GM19351 (cell line): ENCODE measurements around the gene KLHDC9.

Experiments
- ATAC-seq: cut with Tn5 transposase; IDR thresholded peaks from one replicate; pipeline ENCODE4 v1.9.1; 2021; ENCODE audit warnings: mild to moderate bottlenecking, moderate library complexity; ENCODE audit not compliant: unreplicated experiment

The KLHDC9 gene

GRCh38 chr1:161074676-161075368 lies 23.3 kb upstream of the KLHDC9 start:
- ATAC-seq = no peak

DNA sequence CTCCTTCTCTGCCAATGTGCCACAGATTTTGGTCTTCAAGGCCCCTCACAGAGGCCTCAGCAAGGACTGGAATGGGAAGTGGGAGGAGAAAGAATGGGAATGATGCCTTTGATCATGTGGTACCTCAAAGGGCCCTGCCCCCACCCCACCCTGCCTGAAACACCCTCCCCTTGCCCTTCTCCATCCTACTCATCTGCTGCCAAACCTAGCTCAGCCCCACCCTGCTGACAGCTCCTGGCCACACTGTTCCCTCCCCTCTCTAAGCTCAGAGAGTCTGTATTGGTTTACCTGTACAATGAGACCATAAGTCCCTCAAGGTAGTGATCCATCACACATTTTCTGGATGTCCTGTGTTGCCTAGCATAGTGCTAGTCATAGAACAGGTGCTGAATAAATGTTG lies 21.8 kb upstream of the KLHDC9 start:
- ATAC-seq = no peak

GRCh38 chr1:161077426-161077825 lies 20.7 kb upstream of the KLHDC9 start:
- ATAC-seq = no peak

DNA sequence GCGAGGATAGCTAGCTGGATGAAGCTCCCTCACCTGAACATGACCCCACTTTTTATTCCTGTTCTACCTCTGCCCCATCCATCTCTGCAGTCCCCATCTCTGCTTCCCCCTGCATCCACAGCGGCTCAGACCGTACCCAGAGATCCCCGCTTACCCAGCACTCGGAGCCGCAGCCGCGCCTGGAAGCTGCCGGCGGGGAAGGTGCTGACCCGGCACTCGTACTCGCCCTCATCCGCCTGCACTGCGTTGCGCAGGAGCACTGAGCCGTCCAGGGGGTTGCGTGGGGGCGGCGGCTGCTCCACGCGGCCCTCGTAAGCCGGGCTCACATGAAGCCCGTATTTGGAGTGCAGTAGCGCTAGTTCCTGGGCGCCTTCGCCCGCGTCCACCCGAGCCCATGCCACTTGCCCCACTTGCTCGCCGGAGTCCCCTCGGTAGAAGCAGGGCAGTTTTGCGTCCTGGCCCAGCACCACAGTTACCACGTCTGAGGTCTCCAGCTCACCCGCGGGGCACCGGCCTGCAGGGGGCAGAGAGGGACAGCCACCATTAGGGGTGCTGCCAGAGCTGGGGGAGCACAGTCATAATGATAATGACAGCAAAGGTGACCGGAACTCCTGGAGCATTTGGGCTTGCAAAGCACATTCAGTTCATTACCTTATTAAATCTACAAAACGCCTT lies 18.6 kb upstream of the KLHDC9 start:
- no peak for ATAC-seq

DNA sequence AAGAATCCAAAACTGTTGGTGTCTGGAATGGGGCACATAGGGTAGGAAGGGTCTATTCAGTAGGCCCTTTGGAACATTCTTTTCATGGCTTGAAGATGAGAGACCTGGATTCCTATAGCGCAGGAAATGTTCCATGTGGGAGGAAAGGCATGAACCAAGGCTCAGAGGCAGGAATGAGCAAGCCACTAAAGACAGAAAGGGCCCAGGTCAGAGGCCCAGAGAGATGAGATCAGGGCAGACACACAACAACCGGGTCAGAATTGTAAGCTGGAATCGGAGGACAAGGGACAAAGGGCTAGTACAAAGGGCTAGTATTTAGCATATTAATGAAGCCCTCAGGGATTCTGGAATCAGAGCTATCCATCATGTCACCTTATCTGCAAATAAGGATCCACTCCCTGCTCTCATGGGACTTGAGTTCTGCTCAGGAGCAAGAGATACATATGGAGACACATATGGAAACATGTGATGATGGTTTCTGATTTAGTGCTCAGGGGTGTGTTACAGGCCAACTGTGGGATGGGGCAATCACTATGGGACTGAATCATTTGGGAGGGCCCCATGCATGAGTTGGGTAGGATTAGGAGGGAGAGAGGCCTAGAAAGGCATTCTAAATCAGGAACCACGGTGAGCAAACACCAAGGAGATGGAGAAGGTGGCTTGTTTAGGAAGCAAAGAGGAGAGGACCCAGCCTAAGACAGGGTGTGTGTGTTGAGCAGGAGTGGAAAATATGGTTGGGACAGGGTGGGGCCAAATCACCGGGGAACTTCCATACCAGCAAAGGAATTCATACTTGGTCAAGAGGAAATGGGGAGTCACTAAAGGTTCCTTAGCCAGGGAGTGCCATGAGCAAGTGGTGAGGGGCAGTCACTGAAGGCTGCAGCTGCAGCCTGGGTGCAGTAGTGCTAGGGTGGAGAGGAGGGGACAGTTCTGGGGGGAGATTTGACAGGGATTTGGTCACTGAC lies 17.4 kb upstream of the KLHDC9 start:
- no peak for ATAC-seq

DNA sequence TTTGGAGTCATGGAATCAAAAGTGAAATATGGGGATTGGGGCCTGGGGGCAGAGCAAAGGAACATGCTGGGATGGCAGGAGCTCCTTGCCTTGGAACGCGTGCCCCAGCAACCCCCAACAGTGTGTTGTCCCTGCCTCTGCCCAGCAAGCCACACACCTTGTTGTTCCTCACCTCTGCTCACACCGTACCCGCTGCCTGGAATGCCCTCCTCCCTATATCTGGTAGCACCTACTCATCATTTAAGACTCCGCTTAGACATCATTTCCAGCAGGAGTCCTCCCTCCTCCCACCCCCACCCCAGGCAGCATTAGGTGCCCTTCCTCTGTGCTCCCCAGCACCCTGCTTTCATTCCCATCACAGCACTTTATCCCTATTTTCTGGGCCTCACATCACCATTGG lies 16.6 kb upstream of the KLHDC9 start:
- ATAC-seq = no peak

DNA sequence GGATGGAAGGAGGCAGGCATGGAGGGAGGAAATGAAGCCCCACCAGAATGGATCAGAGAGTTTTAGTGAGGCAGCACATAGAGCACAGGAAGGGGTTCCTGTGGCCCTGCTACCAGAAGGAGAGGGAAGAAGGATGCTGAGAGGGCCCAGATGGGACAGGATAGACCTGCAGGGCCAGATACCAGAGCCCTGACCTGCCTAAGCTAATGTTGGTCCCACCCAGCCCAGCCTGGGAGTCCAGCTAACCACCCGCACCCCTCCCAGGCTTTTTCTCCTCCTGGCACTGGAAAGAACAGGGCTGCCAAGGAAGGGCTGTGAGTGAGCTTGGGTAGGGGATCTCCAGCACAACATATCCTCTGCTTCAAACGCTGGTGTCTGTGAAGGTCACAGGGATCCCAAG lies 15.7 kb upstream of the KLHDC9 start:
- ATAC-seq = no peak

- ATAC-seq = no peak
Measured at GRCh38 chr1:161082996-161083747, 15.0 kb upstream of the KLHDC9 start.

- ATAC-seq = no peak
Measured at GRCh38 chr1:161083748-161084596, 14.2 kb upstream of the KLHDC9 start.

DNA sequence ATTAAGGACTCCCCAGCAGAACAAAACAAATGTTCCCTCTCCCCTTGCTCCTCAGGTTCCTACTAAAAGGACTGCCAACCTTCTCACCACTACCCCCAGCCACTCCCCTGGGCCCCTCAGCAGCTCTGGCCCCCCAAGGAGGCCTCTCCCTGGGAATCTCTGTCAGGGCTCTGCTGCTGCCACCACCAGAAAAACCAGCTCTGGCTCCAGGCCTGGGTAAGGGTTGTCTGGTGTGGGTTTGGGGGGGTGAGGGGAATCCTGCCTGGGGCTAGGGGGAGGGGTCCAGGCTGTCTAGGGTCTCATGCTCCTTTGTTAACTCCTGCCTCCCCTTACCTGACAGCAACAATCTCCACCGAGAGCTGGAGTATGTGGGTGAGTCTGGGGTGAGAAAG lies 13.6 kb upstream of the KLHDC9 start:
- no peak for ATAC-seq

DNA sequence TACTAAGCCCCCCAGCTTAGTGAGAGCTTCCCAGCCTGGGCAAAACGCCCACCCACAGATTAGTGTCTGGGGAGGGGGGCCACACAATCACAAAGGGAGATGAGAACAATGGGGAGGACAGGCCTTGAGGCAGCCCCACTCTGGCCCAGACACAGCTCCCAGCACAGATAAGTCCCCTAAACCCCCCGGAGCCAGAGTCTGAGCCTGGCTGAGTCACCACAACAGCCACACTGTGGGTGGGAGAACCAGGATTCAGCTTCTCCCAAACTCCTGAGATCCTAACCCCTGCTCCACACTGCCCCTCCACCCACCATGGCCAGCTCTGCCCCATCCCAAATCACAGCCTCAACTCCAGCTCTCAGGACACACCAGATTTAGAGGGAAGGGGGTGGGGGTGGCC lies 13.0 kb upstream of the KLHDC9 start:
- no peak for ATAC-seq

- no peak for ATAC-seq
Measured at GRCh38 chr1:161086457-161086856, 11.7 kb upstream of the KLHDC9 start.

DNA sequence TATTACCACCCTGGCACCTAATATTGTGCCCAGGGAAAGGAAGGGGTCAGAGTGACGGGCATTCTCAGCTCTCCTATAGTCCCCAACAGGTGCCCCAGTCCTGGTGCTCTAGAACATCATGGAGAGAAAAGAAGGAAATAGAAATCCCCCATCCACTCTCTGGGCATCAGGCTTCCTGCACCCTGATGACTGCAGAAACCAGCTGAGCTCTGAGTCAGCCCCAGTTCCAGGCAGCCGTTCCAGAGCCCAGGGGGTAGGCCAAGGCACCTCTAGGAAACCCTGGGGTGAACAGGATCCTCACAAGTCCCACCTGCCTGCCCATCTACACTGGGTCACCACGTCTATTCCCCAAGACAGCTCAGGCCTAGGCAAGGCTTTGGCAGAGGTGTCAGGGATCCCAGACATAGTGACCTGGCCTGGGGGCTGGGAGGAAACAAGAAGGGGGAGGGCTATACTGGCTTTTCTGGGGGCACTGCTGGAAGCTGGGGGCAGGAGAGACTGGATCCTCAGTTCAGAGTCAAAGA lies 9.5 kb upstream of the KLHDC9 start:
- no peak for ATAC-seq

DNA sequence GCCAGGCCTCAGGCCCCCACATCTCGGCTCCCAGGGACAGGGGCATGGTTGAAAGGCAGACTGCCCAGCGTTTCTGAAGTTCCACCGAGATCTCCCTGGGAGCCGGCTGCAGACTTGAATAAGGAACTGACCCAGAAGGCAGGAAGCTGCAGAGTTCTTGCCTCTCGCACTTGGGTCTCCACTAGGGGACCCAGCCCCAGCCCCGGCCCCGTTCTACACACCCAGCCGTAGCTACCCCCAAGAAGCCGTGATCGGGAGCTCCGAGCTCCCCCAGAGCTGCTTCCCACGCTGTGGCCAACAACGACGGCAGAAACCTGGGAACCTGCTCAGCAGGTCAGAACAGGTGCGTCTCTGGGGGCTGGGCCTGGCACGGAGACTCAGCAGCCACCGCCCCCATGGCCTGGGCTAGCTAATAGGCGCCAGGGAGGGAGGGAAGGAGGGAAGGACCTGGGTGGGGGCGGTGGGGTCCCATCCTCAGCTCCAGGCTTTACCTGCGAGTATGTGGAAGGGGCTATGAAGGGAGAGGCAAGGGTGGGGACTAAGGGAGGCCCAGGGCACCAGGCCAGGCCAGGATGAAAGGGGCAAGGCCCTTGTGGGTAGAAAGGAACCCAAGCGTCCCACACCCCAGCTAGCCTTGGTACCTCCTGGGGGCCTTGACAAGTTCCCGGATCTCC lies 8.8 kb upstream of the KLHDC9 start, which contains the start of gene NECTIN4:
Gene NECTIN4 (minus strand): TSS at position 308 of the 674 bp plus-strand sequence. CDS start 262 bp downstream, at position 46.
- no peak for ATAC-seq

GRCh38 chr1:161089938-161090337 lies 8.2 kb upstream of the KLHDC9 start:
- no peak for ATAC-seq

DNA sequence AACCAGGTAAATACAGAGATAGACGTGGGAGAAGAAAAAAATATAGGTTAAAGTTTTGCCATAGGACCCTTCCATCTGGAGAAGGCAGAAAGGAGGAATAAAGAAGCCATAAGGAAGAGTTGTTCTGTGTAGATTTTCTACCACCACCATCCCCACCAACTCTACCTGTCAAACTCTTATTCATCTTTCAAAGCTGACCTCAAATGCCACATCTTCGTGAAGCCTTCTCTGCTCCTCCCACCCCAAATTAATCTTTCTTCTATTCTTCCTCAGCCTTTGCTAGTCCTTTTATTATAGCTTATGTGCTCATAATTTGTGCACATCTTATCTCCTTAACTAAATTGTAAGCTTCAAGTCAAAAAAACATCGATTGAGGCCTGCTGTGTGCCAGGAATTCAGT lies 7.5 kb upstream of the KLHDC9 start:
- no peak for ATAC-seq

- ATAC-seq = no peak
Measured at GRCh38 chr1:161091093-161091492, 7.1 kb upstream of the KLHDC9 start.

DNA sequence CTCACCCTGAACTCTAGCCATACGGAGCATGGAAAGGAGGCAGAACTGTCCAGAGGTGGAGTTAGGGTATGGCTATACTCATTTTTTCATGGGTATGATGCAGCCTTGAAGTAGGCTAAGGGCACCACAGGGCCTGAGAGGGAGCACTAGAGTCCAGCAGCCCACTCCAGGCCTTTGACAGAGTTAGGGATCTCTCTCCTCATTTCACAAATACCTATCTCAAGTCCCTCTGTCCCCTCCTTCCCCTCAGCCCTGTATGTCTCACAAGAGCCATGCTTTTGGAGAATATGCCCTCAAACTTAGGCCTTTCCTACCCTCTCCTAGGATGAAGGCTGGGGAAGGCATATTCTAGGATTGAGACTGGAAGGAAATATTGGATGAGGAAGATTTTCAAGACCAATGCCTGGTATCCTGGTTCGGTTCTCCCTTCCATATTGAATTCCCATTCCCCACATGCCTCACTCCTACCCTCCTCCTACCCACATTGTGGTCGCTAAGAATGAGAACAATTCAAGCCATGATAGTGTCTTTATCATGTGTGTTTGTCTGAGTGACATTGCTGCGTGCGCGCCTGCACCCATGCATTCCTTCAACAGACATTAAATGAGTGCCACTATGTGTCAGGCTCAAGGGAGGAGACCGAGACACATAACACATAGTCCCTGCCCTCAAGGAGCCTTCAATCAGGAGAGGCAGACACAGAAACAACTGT lies 6.2 kb upstream of the KLHDC9 start:
- ATAC-seq = no peak
